ENCODE data around the gene SORCS2. TPM values are rescaled to one million over a fixed set of nuclear protein-coding genes. Genes with fewer than 3 reads are reported as not detected.

The SORCS2 gene
- total RNA-seq, 1 donor from 2014 or later = 6.9 TPM

- intact Hi-C loops (cut with DNase I) = loop anchor here (5.0 to 10.0 kb wide), 3 partner anchors 41 to 189 kb away; no protein-coding TSS in a partner anchor
- DNase-seq (ENCODE audit: low spot score) = no peak
Measured at GRCh38 chr4:7293703-7294102, 101.4 kb downstream of the SORCS2 start.

GRCh38 chr4:7294176-7294756 lies 101.9 kb downstream of the SORCS2 start:
- DNase-seq (ENCODE audit: low spot score) = no peak
- intact Hi-C loops (cut with DNase I) = loop anchor here (5.0 to 10.0 kb wide), 3 partner anchors 42 to 189 kb away; no protein-coding TSS in a partner anchor

- intact Hi-C loops (cut with DNase I) = loop anchor here (10.0 kb wide), 1 partner anchor 191 kb away; no protein-coding TSS in a partner anchor
- DNase-seq (ENCODE audit: low spot score) = no peak
Measured at GRCh38 chr4:7295197-7295910, 103.0 kb downstream of the SORCS2 start.

GRCh38 chr4:7295911-7296660 lies 103.7 kb downstream of the SORCS2 start:
- no peak for DNase-seq (ENCODE audit: low spot score)
- intact Hi-C loops (cut with DNase I) = loop anchor here (1.0 to 10.0 kb wide), 2 partner anchors 104 to 191 kb away; partner anchors contain the start of gene SORCS2

DNA sequence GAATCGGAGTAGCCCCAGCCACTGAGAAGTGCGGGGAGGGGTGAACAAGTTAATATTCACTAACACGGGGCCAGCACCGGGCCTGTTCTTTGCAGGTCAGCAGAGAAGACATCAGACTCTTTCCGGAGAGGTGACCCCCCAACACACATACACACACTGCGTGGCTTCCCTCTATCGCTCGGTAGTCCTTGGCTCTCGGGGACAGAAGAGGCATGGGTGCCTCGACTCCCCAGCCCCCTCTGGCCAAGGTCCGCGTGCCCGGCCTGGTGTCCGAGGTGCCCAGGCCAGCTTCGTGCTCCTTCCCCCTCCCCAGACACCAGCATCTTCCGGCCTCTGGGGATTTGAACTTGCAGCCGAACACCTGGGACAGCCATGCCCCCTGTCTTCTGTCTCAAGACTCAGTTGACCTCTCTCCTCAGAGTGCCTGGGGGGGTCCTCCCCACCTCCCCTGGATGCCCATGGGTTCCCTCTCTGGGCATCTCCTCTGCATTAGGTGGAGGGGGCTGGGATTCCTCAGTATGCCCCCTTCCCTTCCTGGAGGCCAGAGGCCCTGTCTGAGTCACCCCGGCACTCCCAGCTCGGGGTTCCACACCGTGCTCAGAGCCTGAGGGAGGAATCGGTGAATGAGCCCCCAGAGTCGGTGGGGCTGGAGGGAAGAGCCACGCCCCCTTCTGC lies 104.5 kb downstream of the SORCS2 start:
- intact Hi-C loops (cut with DNase I) = loop anchor here (1.0 to 10.0 kb wide), 2 partner anchors 104 to 192 kb away; partner anchors contain the start of gene SORCS2
- no peak for DNase-seq (ENCODE audit: low spot score)

- intact Hi-C loops (cut with DNase I) = loop anchor here (10.0 kb wide), 1 partner anchor 193 kb away; no protein-coding TSS in a partner anchor
- DNase-seq (ENCODE audit: low spot score) = no peak
Measured at GRCh38 chr4:7297374-7297773, 105.0 kb downstream of the SORCS2 start.

DNA sequence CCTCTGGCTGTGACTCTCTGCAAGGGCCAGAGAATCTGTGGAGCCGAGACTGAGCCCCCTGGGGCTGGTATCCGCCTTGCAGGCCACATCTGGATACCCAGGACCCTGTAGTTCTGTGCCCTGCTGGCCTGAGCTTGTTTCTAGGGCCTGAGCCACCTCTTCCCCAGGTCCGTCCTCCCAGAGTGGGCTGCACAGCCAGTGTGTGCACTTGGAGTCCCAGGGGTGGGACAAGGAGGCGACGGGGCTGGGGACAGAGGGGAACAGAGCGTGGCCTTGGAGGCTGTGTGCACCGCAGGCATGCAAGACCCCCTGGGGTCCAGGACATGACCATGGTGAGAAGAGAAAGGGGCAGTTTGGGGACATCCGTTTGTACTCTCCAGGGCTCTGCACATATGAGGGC lies 105.5 kb downstream of the SORCS2 start:
- no peak for DNase-seq (ENCODE audit: low spot score)
- intact Hi-C loops (cut with DNase I) = loop anchor here (10.0 kb wide), 1 partner anchor 193 kb away; no protein-coding TSS in a partner anchor

- intact Hi-C loops (cut with DNase I) = loop anchor here (10.0 kb wide), 1 partner anchor 194 kb away; no protein-coding TSS in a partner anchor
Measured at GRCh38 chr4:7298619-7299009, 106.3 kb downstream of the SORCS2 start.

DNA sequence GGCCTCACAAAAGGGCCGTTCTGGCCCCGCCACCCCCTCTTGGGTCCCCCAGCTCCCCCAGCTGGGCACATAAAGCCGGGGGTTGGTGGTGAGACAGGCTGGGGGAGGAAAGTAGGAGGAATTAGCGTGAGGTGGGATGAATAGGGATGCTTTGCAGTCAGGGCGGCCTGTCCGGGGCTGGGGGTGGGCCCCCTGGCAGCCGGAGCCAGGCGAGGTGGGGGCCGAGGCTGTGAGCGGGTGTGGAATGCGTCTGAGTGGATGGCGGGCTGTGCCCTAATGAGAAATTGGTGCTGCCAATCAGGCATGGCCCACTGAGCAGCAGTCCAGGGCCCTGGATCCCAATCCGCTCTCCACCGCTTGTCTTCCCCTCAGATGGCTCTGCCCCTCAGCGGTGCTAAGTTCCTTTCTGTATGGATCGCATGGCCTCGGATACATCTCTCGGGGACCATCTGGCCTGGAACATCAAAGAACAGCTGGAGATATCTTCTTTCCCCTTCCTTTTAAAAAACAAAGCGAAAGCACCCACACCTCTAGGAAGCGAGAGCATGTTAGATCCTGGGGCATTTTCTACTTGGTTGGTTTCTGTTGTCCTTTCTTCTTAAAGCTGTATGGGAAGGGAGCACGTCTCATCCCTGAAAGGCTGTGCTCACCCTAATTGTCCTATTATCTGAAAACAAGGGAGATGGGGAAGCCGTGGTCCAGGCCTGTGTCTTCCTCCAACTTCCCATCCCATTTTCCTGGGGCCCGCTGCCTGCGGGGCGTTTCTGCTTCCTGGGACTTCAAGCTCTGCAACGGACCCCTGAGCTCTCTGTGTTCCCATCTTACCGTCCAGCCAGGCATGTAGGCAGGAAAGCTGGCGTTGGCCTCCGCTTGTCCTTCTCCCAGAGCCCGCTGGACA lies 106.9 kb downstream of the SORCS2 start:
- no peak for DNase-seq (ENCODE audit: low spot score)
- intact Hi-C loops (cut with DNase I) = loop anchor here (10.0 kb wide), 1 partner anchor 194 kb away; no protein-coding TSS in a partner anchor

More at GRCh38 chr4:7298619-7299009, 106.3 kb downstream of the SORCS2 start:
- DNase-seq (ENCODE audit: low spot score) = no peak

DNA sequence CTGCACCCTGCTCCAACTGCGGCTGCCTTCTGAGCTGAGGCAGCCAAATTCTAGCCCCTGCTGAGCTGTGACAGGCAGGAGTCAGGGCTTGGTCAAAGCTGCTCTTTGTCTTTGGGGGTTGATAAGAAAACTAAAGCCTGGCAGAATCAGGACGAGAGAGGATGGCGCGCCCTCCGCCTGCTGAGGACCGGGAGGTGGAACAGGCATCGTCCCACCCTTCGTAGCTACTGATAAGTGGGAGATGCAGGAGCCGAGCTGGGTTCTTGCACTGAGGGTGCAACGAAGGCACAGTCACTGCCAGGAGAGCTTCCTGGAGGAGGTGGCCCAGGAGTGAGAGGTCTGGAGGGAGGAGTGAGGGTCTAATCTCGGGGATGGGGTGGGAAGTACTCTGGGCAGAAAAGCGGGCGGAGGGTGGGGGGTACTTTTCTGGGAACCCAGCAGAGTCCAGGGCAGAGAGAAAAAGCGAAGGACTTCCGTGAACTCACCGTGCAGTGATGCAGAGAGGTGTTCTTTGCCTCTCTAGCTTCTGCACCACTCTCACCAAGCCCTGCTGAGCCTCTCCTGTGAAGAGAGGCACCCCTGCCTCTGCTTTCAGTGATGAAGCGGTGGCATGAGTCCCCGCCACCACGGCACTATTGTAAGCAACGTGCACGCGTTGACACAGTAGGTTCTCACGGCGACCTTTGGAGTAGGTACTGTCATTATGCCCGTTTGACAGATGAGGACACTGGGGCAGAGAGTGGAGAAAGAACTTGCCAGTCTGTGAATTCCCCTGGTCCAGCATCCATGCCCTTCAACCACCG lies 107.8 kb downstream of the SORCS2 start:
- intact Hi-C loops (cut with DNase I) = loop anchor here (10.0 kb wide), 2 partner anchors 195 to 415 kb away; no protein-coding TSS in a partner anchor
- DNase-seq (ENCODE audit: low spot score) = no peak

DNA sequence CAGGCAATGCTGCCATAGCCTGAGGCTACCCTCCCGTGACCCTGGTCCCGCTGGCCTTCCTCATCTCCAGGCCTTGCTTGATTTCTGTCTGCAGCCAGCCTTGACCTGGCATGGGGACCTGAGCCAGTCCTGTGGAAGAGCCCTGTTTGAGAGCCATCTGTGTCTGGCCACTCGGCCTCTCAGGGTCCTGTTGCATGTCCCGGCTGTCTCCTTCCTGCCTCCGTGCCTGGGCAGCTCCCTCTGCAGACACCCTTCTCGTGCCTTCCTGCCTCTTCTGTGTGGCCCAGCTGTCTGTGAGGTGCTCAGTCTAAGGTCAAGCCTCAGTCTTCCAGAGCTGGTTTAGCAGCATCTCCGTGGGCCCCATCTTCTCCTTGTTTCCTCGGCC lies 108.4 kb downstream of the SORCS2 start:
- no peak for DNase-seq (ENCODE audit: low spot score)

GRCh38 chr4:7301126-7301785 lies 108.9 kb downstream of the SORCS2 start:
- intact Hi-C loops (cut with DNase I) = loop anchor here (10.0 kb wide), 1 partner anchor 414 kb away; no protein-coding TSS in a partner anchor
- no peak for DNase-seq (ENCODE audit: low spot score)

More for the DNA sequence above, 108.4 kb downstream of the SORCS2 start:
- intact Hi-C loops (cut with DNase I) = loop anchor here (10.0 kb wide), 1 partner anchor 414 kb away; no protein-coding TSS in a partner anchor

DNA sequence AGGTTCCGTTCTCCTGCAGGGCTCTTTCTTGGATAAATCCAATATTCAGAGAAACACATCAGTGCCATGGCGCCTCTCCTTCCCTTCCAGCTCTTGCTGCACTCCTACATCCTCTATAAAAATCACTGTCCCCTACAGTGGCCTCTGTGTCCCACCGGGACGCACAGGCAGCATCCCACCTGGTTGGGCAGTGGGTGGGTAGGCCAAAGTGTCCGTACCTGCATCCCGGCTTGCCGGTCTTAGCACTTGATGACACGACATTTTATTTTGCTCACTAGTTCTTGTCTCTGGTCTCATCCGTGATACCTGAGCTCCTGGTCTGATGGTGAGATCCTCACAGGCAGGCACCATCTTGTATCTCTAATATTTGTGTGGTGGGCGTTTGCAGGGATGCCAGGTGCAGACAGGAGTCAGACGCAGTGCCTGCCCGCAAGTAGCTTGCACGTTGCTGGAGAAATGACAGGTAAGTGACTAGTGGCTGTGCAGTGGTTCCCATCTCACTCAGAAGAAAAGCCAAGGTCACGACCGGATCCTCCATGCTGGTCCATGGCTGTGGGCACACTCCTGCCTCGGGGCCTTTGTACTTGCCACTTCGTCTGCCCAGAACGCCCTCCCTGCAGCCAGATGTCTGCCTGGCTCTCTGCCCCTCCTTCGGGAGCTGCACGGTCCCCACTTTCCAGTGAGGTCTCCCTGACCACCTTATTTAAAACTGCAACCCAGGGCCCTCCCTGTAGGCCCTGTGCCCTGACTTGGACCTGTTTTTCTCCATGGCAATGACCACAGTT lies 109.7 kb downstream of the SORCS2 start:
- no peak for DNase-seq (ENCODE audit: low spot score)
- intact Hi-C loops (cut with DNase I) = loop anchor here (10.0 kb wide), 1 partner anchor 413 kb away; no protein-coding TSS in a partner anchor

- no peak for DNase-seq (ENCODE audit: low spot score)
- intact Hi-C loops (cut with DNase I) = loop anchor here (10.0 kb wide), 1 partner anchor 412 kb away; no protein-coding TSS in a partner anchor
Measured at GRCh38 chr4:7302781-7303404, 110.6 kb downstream of the SORCS2 start.

- intact Hi-C loops (cut with DNase I) = loop anchor here (10.0 kb wide), 1 partner anchor 411 kb away; no protein-coding TSS in a partner anchor
- DNase-seq (ENCODE audit: low spot score) = no peak
Measured at GRCh38 chr4:7303561-7303960, 111.2 kb downstream of the SORCS2 start.

Measured in cardiac septum (tissue), 1 donor.